HEK293 (cell line): Measurements from ENCODE around the gene PABPN1.

Source experiments
- CTCF ChIA-PET: fragments of 350-600 bp; formaldehyde crosslinking; extraction: SDS; loops from one replicate; lab custom pipeline; 2021; ENCODE audit warnings: antibody characterized with exemption; lab: Yijun Ruan, JAX
- POLR2A ChIA-PET: fragments of 300-600 bp; formaldehyde crosslinking; extraction: SDS; loops from one replicate; lab custom pipeline; 2020; ENCODE audit warnings: antibody characterized with exemption, inconsistent platforms; lab: Yijun Ruan, JAX
- H3K27ac ChIP-seq: fragments of 200-500 bp; sonication (Bioruptor generic); 2 replicates; pipeline ENCODE4 v1.5.1; 2014; ENCODE audit warnings: low read depth, low read length, control low read depth, inconsistent platforms; ENCODE audit errors: extremely low read depth
- H3K36me3 ChIP-seq, 2 experiments: fragments of 200-500 bp in 1 of 2; sonication (Bioruptor generic) in 1 of 2; 1 replicate in 1 of 2; 2 replicates in 1 of 2; pipeline ENCODE4 v1.5.1; 2014 to 2017; ENCODE audit warnings: inconsistent platforms in 2 of 2, low read length in 2 of 2; ENCODE audit not compliant: control insufficient read depth in 2 of 2, insufficient read depth in 1 of 2
- H3K4me1 ChIP-seq: fragments of 200-500 bp; sonication (Bioruptor generic); 2 replicates; pipeline ENCODE4 v1.5.1; 2014; ENCODE audit warnings: mild to moderate bottlenecking, low read length, inconsistent platforms; ENCODE audit not compliant: control insufficient read depth, insufficient read depth
- H3K4me3 ChIP-seq: 2 replicates; pipeline ENCODE4 v1.5.1; 2011; ENCODE audit warnings: low read depth, mild to moderate bottlenecking, control low read depth, low read length, moderate library complexity
- H3K9me3 ChIP-seq: fragments of 200-500 bp; sonication (Bioruptor generic); 2 replicates; pipeline ENCODE4 v1.5.1; 2014; ENCODE audit warnings: low read depth, low read length, inconsistent platforms; ENCODE audit not compliant: control insufficient read depth, insufficient read depth
- ATF2 ChIP-seq: fragments of 450-650 bp; formaldehyde crosslinking; IDR thresholded peaks from 2 replicates; pipeline ENCODE4 v1.5.1; 2016; ENCODE audit warnings: missing biosample characterization, missing genetic modification characterization, low read depth
- GLIS1 ChIP-seq: fragments of 450-650 bp; formaldehyde crosslinking; IDR thresholded peaks from 2 replicates; pipeline ENCODE4 v1.5.1; 2016; ENCODE audit warnings: missing biosample characterization, missing genetic modification characterization
- MYNN ChIP-seq: fragments of 450-650 bp; formaldehyde crosslinking; IDR thresholded peaks from 2 replicates; pipeline ENCODE4 v1.5.1; 2016; ENCODE audit warnings: missing biosample characterization, missing genetic modification characterization, borderline replicate concordance
- TRIM28 ChIP-seq: IDR thresholded peaks from 2 replicates; pipeline ENCODE4 v1.6.1; 2011; ENCODE audit warnings: low read length, control low read depth, borderline replicate concordance
- TSHZ1 ChIP-seq: fragments of 450-650 bp; formaldehyde crosslinking; IDR thresholded peaks from 2 replicates; pipeline ENCODE4 v1.5.1; 2016; ENCODE audit warnings: missing biosample characterization, missing genetic modification characterization, borderline replicate concordance
- ZBTB1 ChIP-seq: fragments of 450-650 bp; formaldehyde crosslinking; IDR thresholded peaks from 2 replicates; pipeline ENCODE4 v1.5.1; 2016; ENCODE audit warnings: missing biosample characterization, missing genetic modification characterization
- ZBTB26 ChIP-seq: fragments of 450-650 bp; formaldehyde crosslinking; optimal IDR thresholded peaks from 2 replicates; pipeline ENCODE3; 2016; ENCODE audit warnings: missing biosample characterization, mild to moderate bottlenecking, missing genetic modification characterization
- ZNF10 ChIP-seq: fragments of 450-650 bp; formaldehyde crosslinking; IDR thresholded peaks from 2 replicates; pipeline ENCODE4 v1.5.1; 2017; ENCODE audit warnings: missing biosample characterization, missing genetic modification characterization
- ZNF132 ChIP-seq: fragments of 450-650 bp; formaldehyde crosslinking; IDR thresholded peaks from 2 replicates; pipeline ENCODE4 v1.5.1; 2017; ENCODE audit warnings: missing biosample characterization, missing genetic modification characterization, borderline replicate concordance
- ZNF138 ChIP-seq: fragments of 450-650 bp; formaldehyde crosslinking; IDR thresholded peaks from 2 replicates; pipeline ENCODE4 v1.5.1; 2016; ENCODE audit warnings: missing biosample characterization, missing genetic modification characterization, borderline replicate concordance
- ZNF174 ChIP-seq: fragments of 450-650 bp; formaldehyde crosslinking; IDR thresholded peaks from 2 replicates; pipeline ENCODE4 v1.5.0; 2017; ENCODE audit warnings: missing biosample characterization, mild to moderate bottlenecking, missing genetic modification characterization
- ZNF214 ChIP-seq: fragments of 450-650 bp; formaldehyde crosslinking; IDR thresholded peaks from 2 replicates; pipeline ENCODE4 v1.5.1; 2017; ENCODE audit warnings: missing biosample characterization, mild to moderate bottlenecking, missing genetic modification characterization, borderline replicate concordance
- ZNF266 ChIP-seq: fragments of 450-650 bp; formaldehyde crosslinking; IDR thresholded peaks from 2 replicates; pipeline ENCODE4 v1.5.1; 2016; ENCODE audit warnings: missing biosample characterization, missing genetic modification characterization, low read depth
- ZNF366 ChIP-seq: fragments of 450-650 bp; formaldehyde crosslinking; conservative IDR thresholded peaks from 2 replicates; pipeline ENCODE4 v1.5.1; 2016; ENCODE audit warnings: missing biosample characterization, missing genetic modification characterization
- ZNF426 ChIP-seq: fragments of 450-650 bp; formaldehyde crosslinking; IDR thresholded peaks from 2 replicates; pipeline ENCODE4 v1.5.1; 2017; ENCODE audit warnings: missing biosample characterization, missing genetic modification characterization, mild to moderate bottlenecking, inconsistent platforms, moderate library complexity
- ZNF530 ChIP-seq: fragments of 450-650 bp; formaldehyde crosslinking; IDR thresholded peaks from 2 replicates; pipeline ENCODE4 v1.5.1; 2016; ENCODE audit warnings: low read depth, missing biosample characterization, missing genetic modification characterization
- ZNF561 ChIP-seq: fragments of 450-650 bp; IDR thresholded peaks from 2 replicates; pipeline ENCODE4 v1.5.1; 2018; ENCODE audit warnings: missing biosample characterization, missing genetic modification characterization, borderline replicate concordance
- ZNF580 ChIP-seq: fragments of 450-650 bp; formaldehyde crosslinking; IDR thresholded peaks from 2 replicates; pipeline ENCODE4 v1.5.1; 2016; ENCODE audit warnings: missing biosample characterization, missing genetic modification characterization
- ZNF629 ChIP-seq: fragments of 450-650 bp; formaldehyde crosslinking; IDR thresholded peaks from 2 replicates; pipeline ENCODE4 v1.5.1; 2017; ENCODE audit warnings: missing biosample characterization, missing genetic modification characterization
- ZNF707 ChIP-seq: fragments of 450-650 bp; formaldehyde crosslinking; IDR thresholded peaks from 2 replicates; pipeline ENCODE4 v1.5.1; 2016; ENCODE audit warnings: missing biosample characterization, missing genetic modification characterization
- ZSCAN4 ChIP-seq: fragments of 450-650 bp; formaldehyde crosslinking; IDR thresholded peaks from 2 replicates; pipeline ENCODE4 v1.5.1; 2017; ENCODE audit warnings: missing biosample characterization, missing genetic modification characterization

The PABPN1 gene

GRCh38 chr14:23360496-23360895 lies 39.2 kb downstream of the PABPN1 start:
- H3K36me3 ChIP-seq = no peaks in the 10 kb centered on the region
- H3K4me3 ChIP-seq = no peak overlapping the region
- POLR2A ChIA-PET = interaction anchor here (0.6 to 1.1 kb wide), 2 partner anchors 39 to 227 kb away, joined by 3 read pairs; partner anchors contain the start of gene PABPN1
- no peaks in the 10 kb centered on the region for H3K4me1 ChIP-seq
- H3K27ac ChIP-seq = no peak overlapping the region
- CTCF ChIA-PET = interaction anchor here (0.8 to 2.2 kb wide), 7 partner anchors 8 to 57 kb away, joined by 3 to 10 read pairs (median 4); partner anchors contain the start of gene SLC22A17
- no peaks in the 10 kb centered on the region for H3K9me3 ChIP-seq
- TF ChIP-seq ZNF707 (tag by site-specific recombination) (no peak), ZSCAN4 (tag by site-specific recombination) (no peak), TRIM28 (no peak), TSHZ1 (tag by site-specific recombination) (no peak), ZNF580 (tag by site-specific recombination) (no peak), ZNF214 (tag by site-specific recombination) (no peak), ATF2 (tag by site-specific recombination) (no peak), ZNF366 (tag by site-specific recombination) (no peak), ZNF174 (tag by site-specific recombination) (no peak), ZNF266 (tag by site-specific recombination) (no peak), ZNF629 (no peak), ZNF530 (no peak), MYNN (tag by site-specific recombination) (no peak)

- TF ChIP-seq ZNF10 (tag by site-specific recombination) = no peak
- TF ChIP-seq ZBTB26 (tag by site-specific recombination) = no peak
- TF ChIP-seq GLIS1 = no peak
- no peak for TF ChIP-seq ZNF561 (tag by site-specific recombination)
- TF ChIP-seq ZNF132 (tag by site-specific recombination) = no peak
- TF ChIP-seq ZBTB1 (tag by site-specific recombination) = no peak
- no peak for TF ChIP-seq ZNF426
- TF ChIP-seq ZNF138 = no peak
- TF ChIP-seq, all 188 proteins: peak for 0
- H3K4me3 ChIP-seq = no peak overlapping the region
- POLR2A ChIA-PET = interaction anchor here (1.1 kb wide), 1 partner anchor 40 kb away, joined by 3 read pairs; the partner anchor contains the start of gene PABPN1
- no peak overlapping the region for H3K27ac ChIP-seq
- H3K4me1 ChIP-seq = no peaks in the 10 kb centered on the region
- CTCF ChIA-PET = interaction anchor here (1.2 to 2.2 kb wide), 4 partner anchors 18 to 34 kb away, joined by 4 to 10 read pairs (median 6); no protein-coding TSS in a partner anchor
- H3K9me3 ChIP-seq = no peaks in the 10 kb centered on the region
- no peaks in the 10 kb centered on the region for H3K36me3 ChIP-seq
Measured at GRCh38 chr14:23361320-23361719, 40.1 kb downstream of the PABPN1 start.
